HUES48 (cell line): Measurements from ENCODE around the gene MAP1LC3B.

ENCODE experiments used
- H3K27ac ChIP-seq: one replicate; pipeline ENCODE4 v1.7.0; 2013; ENCODE audit warnings: low read depth, low read length, inconsistent platforms
- H3K27me3 ChIP-seq: 2 replicates; pipeline ENCODE4 v1.6.1; 2013; ENCODE audit warnings: mild to moderate bottlenecking, low read length; ENCODE audit not compliant: control insufficient read depth, insufficient read depth
- H3K36me3 ChIP-seq: 2 replicates; pipeline ENCODE4 v1.6.1; 2013; ENCODE audit warnings: low read length; ENCODE audit not compliant: control insufficient read depth, insufficient read depth
- H3K4me1 ChIP-seq: 2 replicates; pipeline ENCODE4 v1.6.1; 2013; ENCODE audit warnings: mild to moderate bottlenecking, low read length; ENCODE audit not compliant: control insufficient read depth, insufficient read depth
- H3K4me3 ChIP-seq: 2 replicates; pipeline ENCODE4 v1.5.1; 2013; ENCODE audit warnings: mild to moderate bottlenecking, low read depth, low read length
- H3K9ac ChIP-seq: 2 replicates; pipeline ENCODE4 v1.6.1; 2013; ENCODE audit warnings: mild to moderate bottlenecking, low read depth, low read length, moderate library complexity
- H3K9me3 ChIP-seq: 2 replicates; pipeline ENCODE4 v1.6.1; 2013; ENCODE audit warnings: low read length; ENCODE audit not compliant: control insufficient read depth, insufficient read depth

The MAP1LC3B gene

GRCh38 chr16:87421003-87421912, 29.1 kb downstream of the MAP1LC3B start:
- peaks cover 58% of the 10 kb centered on the region for H3K36me3 ChIP-seq
- H3K27me3 ChIP-seq: no peaks in the 10 kb centered on the region

DNA sequence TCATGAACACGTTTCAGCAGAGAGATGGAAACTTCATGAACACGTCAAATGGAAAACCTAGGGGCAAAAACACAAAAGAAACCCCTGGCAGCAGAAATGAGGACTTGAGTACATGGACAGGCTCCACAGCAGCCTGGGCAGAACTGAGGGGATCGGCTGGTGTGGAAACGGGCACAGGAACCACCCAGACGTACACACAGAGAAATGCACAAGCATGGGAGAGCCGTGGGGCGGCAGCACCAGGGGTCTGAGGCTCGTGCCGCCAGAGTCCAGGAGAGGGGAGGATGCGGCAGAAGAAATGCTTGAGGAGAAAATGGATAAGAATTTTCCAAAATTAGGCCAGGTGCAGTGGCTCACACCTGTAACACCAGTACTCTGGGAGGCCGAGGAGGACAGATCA, 30.0 kb downstream of the MAP1LC3B start:
- no peak overlapping the region for H3K27ac ChIP-seq
- H3K4me1 ChIP-seq: peaks cover 21% of the 10 kb centered on the region
- no peaks in the 10 kb centered on the region for H3K27me3 ChIP-seq
- H3K36me3 ChIP-seq: peaks cover 50% of the 10 kb centered on the region
- H3K4me3 ChIP-seq: no peak overlapping the region
- H3K9me3 ChIP-seq: no peaks in the 10 kb centered on the region
- no peak overlapping the region for H3K9ac ChIP-seq

More at GRCh38 chr16:87421003-87421912, 29.1 kb downstream of the MAP1LC3B start:
- peaks cover 12% of the 10 kb centered on the region; the same call in 1 of the 2 replicates for H3K4me1 ChIP-seq
- no peak overlapping the region for H3K4me3 ChIP-seq
- no peaks in the 10 kb centered on the region for H3K9me3 ChIP-seq
- no peak overlapping the region for H3K27ac ChIP-seq
- no peak overlapping the region for H3K9ac ChIP-seq

GRCh38 chr16:87423429-87423828, 31.3 kb downstream of the MAP1LC3B start:
- Histone ChIP-seq H3K9me3 (no peaks in the 10 kb centered on the region), H3K36me3 (peaks cover 37% of the 10 kb centered on the region), H3K27ac (no peak overlapping the region), H3K4me1 (peaks cover 22% of the 10 kb centered on the region), H3K9ac (no peak overlapping the region), H3K27me3 (no peaks in the 10 kb centered on the region), H3K4me3 (no peak overlapping the region)

DNA sequence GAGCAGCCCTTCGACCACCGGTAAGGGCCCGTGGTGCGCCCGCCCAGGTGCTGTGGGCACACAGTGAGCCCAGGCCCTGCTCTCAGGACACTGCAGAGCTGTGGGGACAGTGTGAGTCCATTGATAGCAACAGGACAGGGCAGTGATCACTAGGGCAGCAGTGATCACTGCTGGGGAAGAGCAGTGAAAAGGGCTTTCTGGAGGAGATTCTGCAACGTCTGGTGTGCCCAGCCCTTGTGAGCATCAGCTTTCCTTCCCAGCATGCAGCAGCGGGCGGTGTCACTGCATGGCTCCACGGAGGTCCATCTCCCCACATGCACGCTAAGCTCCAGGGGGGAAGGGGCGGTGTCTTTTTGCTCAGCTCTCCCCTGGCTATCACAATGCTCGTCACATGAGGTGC, 32.1 kb downstream of the MAP1LC3B start:
- Histone ChIP-seq H3K27ac (no peak overlapping the region), H3K9ac (no peak overlapping the region), H3K4me3 (no peak overlapping the region), H3K9me3 (no peaks in the 10 kb centered on the region), H3K36me3 (peaks cover 35% of the 10 kb centered on the region), H3K4me1 (peaks cover 22% of the 10 kb centered on the region), H3K27me3 (no peaks in the 10 kb centered on the region)

GRCh38 chr16:87425941-87426340, 33.8 kb downstream of the MAP1LC3B start:
- Histone ChIP-seq H3K4me1 (peaks cover 22% of the 10 kb centered on the region), H3K4me3 (no peak overlapping the region), H3K9me3 (no peaks in the 10 kb centered on the region), H3K27me3 (no peaks in the 10 kb centered on the region), H3K9ac (no peak overlapping the region), H3K36me3 (peaks cover 23% of the 10 kb centered on the region), H3K27ac (no peak overlapping the region)

DNA sequence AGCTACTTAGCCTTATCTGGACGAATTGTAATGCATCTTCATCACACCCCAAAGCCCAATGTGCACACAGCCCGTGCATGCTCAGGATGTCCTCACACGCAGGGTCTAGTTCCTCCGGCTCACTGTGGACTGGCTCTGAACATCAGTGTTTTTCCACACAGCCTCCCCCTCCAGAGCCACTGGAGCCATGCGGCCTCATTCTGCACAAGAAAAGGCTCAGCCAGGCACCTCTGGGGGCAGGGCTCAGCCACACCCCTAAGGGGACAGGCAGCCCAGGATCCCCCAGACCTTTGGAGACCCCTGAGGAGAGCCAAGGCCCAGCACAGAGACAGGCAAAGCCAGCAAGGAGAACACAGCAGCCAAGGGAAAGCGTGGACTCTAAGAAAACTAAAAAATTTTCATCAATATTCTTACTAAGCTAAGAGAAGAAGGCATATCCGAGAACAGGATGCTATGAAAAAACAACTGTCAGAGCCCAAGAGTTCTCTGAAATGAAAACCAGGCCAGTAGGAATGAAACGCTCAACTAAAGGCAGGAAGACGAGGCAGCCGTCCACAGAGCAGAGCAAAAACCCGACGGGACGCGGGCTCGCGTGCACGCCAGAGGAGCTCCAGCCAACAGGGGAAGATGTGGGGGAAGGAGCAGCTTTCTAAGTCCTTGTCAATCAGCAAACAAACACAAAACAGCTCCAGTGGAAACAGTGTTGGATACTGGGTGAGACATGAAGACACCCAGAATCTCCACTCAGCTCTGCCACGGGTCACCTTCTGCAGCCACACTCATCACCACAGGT, 34.5 kb downstream of the MAP1LC3B start:
- peaks cover 22% of the 10 kb centered on the region for H3K4me1 ChIP-seq
- H3K9me3 ChIP-seq: no peaks in the 10 kb centered on the region
- H3K27me3 ChIP-seq: no peaks in the 10 kb centered on the region
- H3K27ac ChIP-seq: no peak overlapping the region
- H3K9ac ChIP-seq: no peak overlapping the region
- H3K4me3 ChIP-seq: no peak overlapping the region
- peaks cover 18% of the 10 kb centered on the region; the same call in 1 of the 2 replicates for H3K36me3 ChIP-seq

DNA sequence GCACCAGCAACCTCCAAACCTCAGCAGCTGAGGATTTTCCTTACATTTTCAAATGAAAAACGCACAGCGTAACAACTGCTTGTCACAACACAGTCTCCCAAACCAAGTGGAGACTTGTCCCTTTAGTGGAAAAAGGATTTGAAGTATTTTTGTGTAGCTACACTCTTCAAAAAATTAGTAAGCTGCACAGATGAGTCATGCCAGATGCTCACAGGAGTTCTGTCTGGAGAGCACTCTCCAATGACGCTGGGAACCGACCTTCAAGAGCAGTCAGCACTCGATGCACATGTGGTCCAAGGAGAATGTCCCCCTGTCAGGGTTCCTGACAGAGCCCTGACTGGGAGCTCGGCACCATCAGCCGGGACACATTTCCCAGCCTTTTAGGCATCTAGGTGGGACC, 39.8 kb downstream of the MAP1LC3B start:
- Histone ChIP-seq H3K4me1 (peaks cover 11% of the 10 kb centered on the region), H3K9ac (no peak overlapping the region), H3K9me3 (no peaks in the 10 kb centered on the region), H3K27me3 (no peaks in the 10 kb centered on the region), H3K36me3 (0 out of 2 replicates have a peak, but pooled peaks cover 9% of the 10 kb centered on the region), H3K4me3 (no peak overlapping the region), H3K27ac (no peak overlapping the region)

GRCh38 chr16:87432330-87432915, 40.3 kb downstream of the MAP1LC3B start:
- Histone ChIP-seq H3K27ac (no peak overlapping the region), H3K9ac (no peak overlapping the region)

DNA sequence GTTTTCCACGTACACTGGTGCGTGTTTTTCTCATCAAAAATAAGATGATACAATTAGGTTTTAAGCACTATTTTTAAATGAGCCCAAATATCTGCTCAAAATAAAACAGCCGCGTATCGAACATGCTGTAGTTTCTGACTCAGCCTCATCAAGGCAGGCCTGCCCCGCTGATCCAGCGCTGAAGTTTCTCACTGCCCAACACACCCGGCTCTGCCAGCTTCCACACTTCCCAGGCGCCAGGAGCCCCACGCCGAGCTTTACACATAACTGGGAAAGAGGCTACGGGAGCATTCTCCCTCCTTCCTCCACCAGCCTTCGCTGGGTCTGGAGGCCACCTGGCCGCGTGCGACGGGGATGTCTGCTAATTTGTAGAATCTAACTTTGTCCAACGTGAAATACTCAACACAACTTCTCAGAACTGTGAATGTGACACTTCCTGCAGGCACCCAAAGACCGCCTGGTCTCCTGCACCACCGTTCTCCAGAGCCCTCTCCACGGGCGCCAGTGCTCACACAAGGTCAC, 42.1 kb downstream of the MAP1LC3B start:
- Histone ChIP-seq H3K27me3 (no peaks in the 10 kb centered on the region), H3K4me3 (no peak overlapping the region), H3K4me1 (peaks cover 8% of the 10 kb centered on the region; the same call in 1 of the 2 replicates), H3K9me3 (no peaks in the 10 kb centered on the region), H3K9ac (no peak overlapping the region), H3K27ac (no peak overlapping the region), H3K36me3 (0 out of 2 replicates have a peak, but pooled peaks cover 9% of the 10 kb centered on the region)

More at GRCh38 chr16:87432330-87432915, 40.3 kb downstream of the MAP1LC3B start:
- no peak overlapping the region for H3K4me3 ChIP-seq
- H3K36me3 ChIP-seq: 0 out of 2 replicates have a peak, but pooled peaks cover 9% of the 10 kb centered on the region
- peaks cover 8% of the 10 kb centered on the region; the same call in 1 of the 2 replicates for H3K4me1 ChIP-seq
- H3K27me3 ChIP-seq: no peaks in the 10 kb centered on the region
- no peaks in the 10 kb centered on the region for H3K9me3 ChIP-seq

DNA sequence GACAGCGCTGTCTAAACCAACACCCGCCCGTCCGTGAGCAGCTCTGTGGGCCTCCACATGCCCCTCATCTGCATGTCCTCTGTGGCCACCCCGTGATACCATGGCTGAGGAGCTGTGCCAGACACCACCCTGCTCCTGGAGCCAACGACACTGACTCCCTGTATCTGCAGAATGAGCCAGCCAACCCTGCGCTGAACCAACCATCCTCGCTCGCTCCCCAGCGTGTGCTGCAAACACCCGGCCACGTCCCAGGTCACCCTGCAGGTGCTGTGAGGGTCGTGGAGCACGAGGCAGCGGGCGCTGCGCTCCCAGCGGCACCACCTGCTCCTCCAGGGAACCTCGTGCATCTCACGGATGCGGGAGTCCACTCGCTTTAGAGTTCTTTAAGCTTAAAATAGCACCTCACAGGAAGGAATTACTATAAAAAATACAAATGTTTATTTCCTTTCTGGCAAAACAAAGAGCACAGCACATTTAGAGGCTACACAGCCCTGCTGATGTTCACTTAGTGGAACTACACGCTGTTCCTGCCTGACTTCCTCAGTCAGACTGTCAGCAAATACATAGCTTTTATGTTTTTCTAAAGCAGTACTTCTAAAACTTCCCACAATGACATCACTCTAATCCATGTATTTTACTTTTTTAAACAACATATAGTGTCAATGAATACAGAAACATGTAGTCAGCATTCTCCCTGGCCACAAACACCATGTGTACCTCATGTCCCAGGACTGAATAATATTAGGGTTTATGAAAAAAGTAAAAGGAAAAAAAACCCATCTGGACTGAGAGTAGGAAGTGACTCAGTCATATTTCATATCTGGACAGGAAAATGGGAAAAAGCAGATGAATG, 43.5 kb downstream of the MAP1LC3B start:
- Histone ChIP-seq H3K4me3 (no peak overlapping the region), H3K4me1 (peaks cover 8% of the 10 kb centered on the region; the same call in 1 of the 2 replicates), H3K36me3 (0 out of 2 replicates have a peak, but pooled peaks cover 9% of the 10 kb centered on the region), H3K27ac (no peak overlapping the region), H3K9me3 (no peaks in the 10 kb centered on the region), H3K9ac (no peak overlapping the region), H3K27me3 (no peaks in the 10 kb centered on the region)
